Limb (tissue), 2 donors: ENCODE results near the gene EME1.
"Not testable (repeated sequence)": the region's sequence is repeated elsewhere in the genome, so short reads cannot be mapped to it uniquely, and the experiment has no call there.

Experiments
- DNase-seq, 2 donors: peaks; one replicate each; pipeline ENCODE4 v3.0.0-alpha.2; 2016; ENCODE audit errors: extremely low spot score in 2 of 2

The EME1 gene

DNA sequence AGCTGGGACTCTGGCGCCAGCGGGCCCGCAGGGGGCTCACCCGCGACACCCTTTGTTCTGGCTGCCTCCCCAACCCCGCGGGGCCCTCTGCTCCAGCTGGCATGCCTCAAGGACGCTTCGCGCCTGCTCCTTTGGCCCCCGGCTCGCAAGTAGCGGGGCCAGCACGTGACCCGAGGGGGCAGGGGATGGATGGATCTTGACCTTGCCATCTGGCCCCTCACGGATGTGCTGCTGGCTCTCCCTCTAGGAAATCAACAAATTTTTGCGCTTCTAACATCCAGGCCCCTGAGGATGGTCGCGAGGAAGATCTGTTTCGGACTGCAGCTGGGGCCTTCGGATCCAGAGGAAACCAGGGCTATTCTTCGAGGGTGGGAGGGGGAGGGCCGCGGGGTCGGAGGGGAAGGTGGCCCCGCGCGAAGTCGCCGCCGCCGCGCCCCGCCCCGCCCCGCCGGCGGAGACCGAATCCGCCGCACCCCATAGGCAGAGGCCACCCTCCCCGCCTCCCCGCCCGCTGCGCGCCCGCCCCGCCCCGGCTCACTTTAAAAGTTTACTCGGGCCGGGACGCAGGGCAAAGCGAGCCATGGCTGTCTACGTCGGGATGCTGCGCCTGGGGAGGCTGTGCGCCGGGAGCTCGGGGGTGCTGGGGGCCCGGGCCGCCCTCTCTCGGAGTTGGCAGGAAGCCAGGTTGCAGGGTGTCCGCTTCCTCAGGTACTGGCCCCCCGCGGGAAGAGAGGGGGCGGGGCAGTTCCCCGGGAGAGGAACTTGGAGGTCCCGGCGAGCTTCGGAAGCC lies 52.8 kb downstream of the EME1 start, which contains the start of gene ACSF2:
TSS of gene ACSF2 (plus strand) at position 537 of the 790 bp plus-strand sequence. CDS start at position 581, 44 bp downstream.
- DNase-seq = peak; percentile 26 to 84

- DNase-seq = no peak
These were observed 53.4 kb downstream of the EME1 start for GRCh38 chr17:50426472-50426782.

DNA sequence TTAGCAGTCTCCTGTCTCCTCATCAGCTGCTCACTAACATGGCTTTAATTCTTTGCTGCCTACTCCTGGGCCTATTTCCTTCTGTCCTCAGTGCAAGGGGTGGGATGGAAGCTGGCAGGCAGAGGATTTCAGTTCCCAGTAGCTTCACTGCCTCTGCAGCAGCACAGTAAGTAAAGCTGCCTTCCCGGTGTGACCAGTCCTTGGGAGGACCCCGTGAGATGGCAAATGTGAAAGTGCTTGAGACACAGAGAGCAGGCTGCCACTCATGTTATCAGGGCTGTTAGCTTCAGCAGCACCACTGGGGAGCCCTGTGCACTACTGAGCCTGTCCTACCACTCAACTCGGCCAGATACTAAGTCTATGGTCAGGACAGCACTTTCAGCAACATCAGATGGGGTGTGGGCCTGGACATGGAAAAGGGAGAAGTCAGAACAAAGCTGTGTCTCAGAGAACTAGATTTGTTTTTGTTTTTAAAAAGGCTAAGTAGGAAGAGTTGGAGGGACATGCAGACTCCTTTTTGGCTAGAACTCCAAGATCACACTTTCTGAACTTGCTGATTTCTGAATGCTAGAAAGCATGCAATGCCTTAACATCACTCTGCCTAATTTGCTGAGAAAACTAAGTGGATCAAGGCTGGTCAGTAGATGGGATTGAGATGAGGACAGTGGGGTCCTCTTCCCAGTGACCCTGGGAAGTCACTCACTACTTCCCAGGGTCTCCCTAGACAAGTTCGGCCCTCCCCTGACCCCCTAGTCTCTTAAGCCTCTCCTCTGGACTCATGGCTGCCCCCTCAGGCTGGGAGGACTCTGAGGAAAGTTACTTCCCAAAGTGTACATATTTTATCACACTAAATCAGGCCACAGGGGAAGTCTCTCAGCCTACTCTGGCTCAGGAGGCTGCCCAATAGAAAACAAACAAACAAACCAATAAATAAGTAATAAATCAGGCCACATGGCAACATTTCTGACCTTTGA lies 54.1 kb downstream of the EME1 start:
- peak in 1 of 2 donors; percentile 38 for DNase-seq

- DNase-seq = not testable (repeated sequence)
These were observed 55.1 kb downstream of the EME1 start for GRCh38 chr17:50428126-50428525.

DNA sequence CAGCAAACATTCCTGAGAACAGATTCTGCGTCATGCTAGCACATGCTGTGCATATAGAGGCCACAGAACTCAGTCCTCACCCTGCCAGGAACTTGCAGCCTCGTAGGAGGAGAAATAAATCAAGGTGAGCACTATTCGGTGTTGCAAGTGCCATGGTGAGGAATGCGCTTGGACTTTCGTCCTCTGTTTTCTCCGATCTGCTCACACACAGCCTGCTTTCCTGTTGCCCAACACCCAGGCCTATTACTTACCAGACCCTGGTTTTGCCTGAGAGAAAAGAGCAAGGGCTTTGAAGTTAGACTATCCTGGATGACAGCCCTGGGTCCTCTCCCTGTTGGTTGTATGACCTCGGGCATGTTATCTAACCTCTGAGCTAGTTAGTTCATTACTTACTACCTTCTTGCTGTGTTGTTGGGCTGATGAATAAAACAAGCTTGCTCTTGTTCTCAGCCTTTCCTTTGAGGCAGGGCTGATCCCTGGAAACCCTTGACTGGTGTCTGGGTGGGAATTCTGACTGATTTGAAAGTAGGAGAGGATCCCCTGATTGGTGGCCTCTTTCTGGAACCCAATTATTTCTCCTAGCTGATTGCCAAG lies 55.9 kb downstream of the EME1 start:
- DNase-seq = no peak

GRCh38 chr17:50429793-50430192 lies 56.8 kb downstream of the EME1 start:
- no peak for DNase-seq
